ENCODE measurements around the gene PARS2. TPM values are rescaled to one million over a fixed set of nuclear protein-coding genes. Genes with fewer than 3 reads are reported as not detected.

The PARS2 gene
- polyA plus RNA-seq, 2 donors = 1.5 to 2.5 TPM

GRCh38 chr1:54716299-54717047, 47.9 kb downstream of the PARS2 start:
- peak overlapping the region in 1 of 2 donors; percentile 88 for H3K27ac ChIP-seq (ENCODE audit: low read depth in 2 of 2, low read length in 1 of 2)
- H3K4me3 ChIP-seq (ENCODE audit: low read depth in 1 of 2, low read length in 2 of 2) = peak overlapping the region; percentile 82 to 86
- 26 to 27% methylated on average over 8 of the region's 8 CpGs for WGBS, 2 donors

GRCh38 chr1:54715493-54716298, 48.6 kb downstream of the PARS2 start, which contains the start of gene TTC4:
Gene TTC4 (plus strand): TSS chr1:54715861. CDS start chr1:54715909, 48 bp downstream.
- Histone ChIP-seq H3K4me1 (ENCODE audit: control insufficient read depth in 2 of 2, insufficient read depth in 2 of 2, low read length in 1 of 2) (peaks cover 0 to 4% of the 10 kb centered on the region in 2 donors), H3K9me3 (ENCODE audit: control insufficient read depth in 2 of 2, insufficient read depth in 1 of 2, low read depth in 1 of 2, low read length in 1 of 2) (no peaks in the 10 kb centered on the region), H3K27me3 (ENCODE audit: control insufficient read depth in 1 of 2, insufficient read depth in 2 of 2, low read length in 2 of 2) (no peaks in the 10 kb centered on the region), H3K4me3 (ENCODE audit: low read depth in 1 of 2, low read length in 2 of 2) (peak within 1 kb of the TSS; percentile 82 to 86), H3K36me3 (ENCODE audit: control insufficient read depth in 2 of 2, insufficient read depth in 2 of 2, low read length in 1 of 2) (peaks cover 0 to 3% of the 10 kb centered on the region in 2 donors), H3K27ac (ENCODE audit: low read depth in 2 of 2, low read length in 1 of 2) (peak within 1 kb of the TSS; percentile 76 to 88)
- 1% methylated on average over 51 of the region's 51 CpGs for WGBS, 2 donors

More at GRCh38 chr1:54716299-54717047, 47.9 kb downstream of the PARS2 start:
- Histone ChIP-seq H3K36me3 (ENCODE audit: control insufficient read depth in 2 of 2, insufficient read depth in 2 of 2, low read length in 1 of 2) (peaks cover 0 to 3% of the 10 kb centered on the region in 2 donors), H3K4me1 (ENCODE audit: control insufficient read depth in 2 of 2, insufficient read depth in 2 of 2, low read length in 1 of 2) (peaks cover 0 to 4% of the 10 kb centered on the region in 2 donors), H3K9me3 (ENCODE audit: control insufficient read depth in 2 of 2, insufficient read depth in 1 of 2, low read depth in 1 of 2, low read length in 1 of 2) (no peaks in the 10 kb centered on the region), H3K27me3 (ENCODE audit: control insufficient read depth in 1 of 2, insufficient read depth in 2 of 2, low read length in 2 of 2) (no peaks in the 10 kb centered on the region)

- WGBS, 2 donors = 89 to 95% methylated on average over 7 of the region's 7 CpGs
- H3K4me3 ChIP-seq (ENCODE audit: low read depth in 1 of 2, low read length in 2 of 2) = peak overlapping the region; percentile 82 to 86
- H3K4me1 ChIP-seq (ENCODE audit: control insufficient read depth in 2 of 2, insufficient read depth in 2 of 2, low read length in 1 of 2) = peaks cover 0 to 4% of the 10 kb centered on the region in 2 donors
- peaks cover 0 to 3% of the 10 kb centered on the region in 2 donors for H3K36me3 ChIP-seq (ENCODE audit: control insufficient read depth in 2 of 2, insufficient read depth in 2 of 2, low read length in 1 of 2)
- peak overlapping the region; percentile 71 to 88 for H3K27ac ChIP-seq (ENCODE audit: low read depth in 2 of 2, low read length in 1 of 2)
- no peaks in the 10 kb centered on the region for H3K9me3 ChIP-seq (ENCODE audit: control insufficient read depth in 2 of 2, insufficient read depth in 1 of 2, low read depth in 1 of 2, low read length in 1 of 2)
- H3K27me3 ChIP-seq (ENCODE audit: control insufficient read depth in 1 of 2, insufficient read depth in 2 of 2, low read length in 2 of 2) = no peaks in the 10 kb centered on the region
Observed at GRCh38 chr1:54714881-54715492, 49.3 kb downstream of the PARS2 start.

GRCh38 chr1:54711536-54711935, 52.8 kb downstream of the PARS2 start:
- no peaks in the 10 kb centered on the region for H3K9me3 ChIP-seq (ENCODE audit: control insufficient read depth in 2 of 2, insufficient read depth in 1 of 2, low read depth in 1 of 2, low read length in 1 of 2)
- H3K27me3 ChIP-seq (ENCODE audit: control insufficient read depth in 1 of 2, insufficient read depth in 2 of 2, low read length in 2 of 2) = no peaks in the 10 kb centered on the region
- no peak overlapping the region for H3K27ac ChIP-seq (ENCODE audit: low read depth in 2 of 2, low read length in 1 of 2)
- H3K4me1 ChIP-seq (ENCODE audit: control insufficient read depth in 2 of 2, insufficient read depth in 2 of 2, low read length in 1 of 2) = peaks cover 0 to 4% of the 10 kb centered on the region in 2 donors
- 88 to 90% methylated on average over 10 of the region's 10 CpGs for WGBS, 2 donors
- no peaks in the 10 kb centered on the region for H3K36me3 ChIP-seq (ENCODE audit: control insufficient read depth in 2 of 2, insufficient read depth in 2 of 2, low read length in 1 of 2)
- no peak overlapping the region for H3K4me3 ChIP-seq (ENCODE audit: low read depth in 1 of 2, low read length in 2 of 2)

GRCh38 chr1:54710841-54711240, 53.5 kb downstream of the PARS2 start:
- no peak overlapping the region for H3K27ac ChIP-seq (ENCODE audit: low read depth in 2 of 2, low read length in 1 of 2)
- H3K9me3 ChIP-seq (ENCODE audit: control insufficient read depth in 2 of 2, insufficient read depth in 1 of 2, low read depth in 1 of 2, low read length in 1 of 2) = no peaks in the 10 kb centered on the region
- H3K27me3 ChIP-seq (ENCODE audit: control insufficient read depth in 1 of 2, insufficient read depth in 2 of 2, low read length in 2 of 2) = no peaks in the 10 kb centered on the region
- no peak overlapping the region for H3K4me3 ChIP-seq (ENCODE audit: low read depth in 1 of 2, low read length in 2 of 2)
- H3K36me3 ChIP-seq (ENCODE audit: control insufficient read depth in 2 of 2, insufficient read depth in 2 of 2, low read length in 1 of 2) = no peaks in the 10 kb centered on the region
- 84 to 85% methylated on average over 6 of the region's 6 CpGs for WGBS, 2 donors
- peaks cover 0 to 4% of the 10 kb centered on the region in 2 donors for H3K4me1 ChIP-seq (ENCODE audit: control insufficient read depth in 2 of 2, insufficient read depth in 2 of 2, low read length in 1 of 2)

GRCh38 chr1:54710434-54710833, 53.9 kb downstream of the PARS2 start:
- no peaks in the 10 kb centered on the region for H3K27me3 ChIP-seq (ENCODE audit: control insufficient read depth in 1 of 2, insufficient read depth in 2 of 2, low read length in 2 of 2)
- no peaks in the 10 kb centered on the region for H3K36me3 ChIP-seq (ENCODE audit: control insufficient read depth in 2 of 2, insufficient read depth in 2 of 2, low read length in 1 of 2)
- H3K27ac ChIP-seq (ENCODE audit: low read depth in 2 of 2, low read length in 1 of 2) = no peak overlapping the region
- H3K4me3 ChIP-seq (ENCODE audit: low read depth in 1 of 2, low read length in 2 of 2) = no peak overlapping the region
- H3K4me1 ChIP-seq (ENCODE audit: control insufficient read depth in 2 of 2, insufficient read depth in 2 of 2, low read length in 1 of 2) = peaks cover 0 to 4% of the 10 kb centered on the region in 2 donors
- 76 to 78% methylated on average over 3 of the region's 3 CpGs for WGBS, 2 donors
- no peaks in the 10 kb centered on the region for H3K9me3 ChIP-seq (ENCODE audit: control insufficient read depth in 2 of 2, insufficient read depth in 1 of 2, low read depth in 1 of 2, low read length in 1 of 2)

GRCh38 chr1:54709547-54710292, 54.6 kb downstream of the PARS2 start:
- Histone ChIP-seq H3K4me3 (ENCODE audit: low read depth in 1 of 2, low read length in 2 of 2) (no peak overlapping the region), H3K27ac (ENCODE audit: low read depth in 2 of 2, low read length in 1 of 2) (no peak overlapping the region), H3K27me3 (ENCODE audit: control insufficient read depth in 1 of 2, insufficient read depth in 2 of 2, low read length in 2 of 2) (no peaks in the 10 kb centered on the region), H3K9me3 (ENCODE audit: control insufficient read depth in 2 of 2, insufficient read depth in 1 of 2, low read depth in 1 of 2, low read length in 1 of 2) (no peaks in the 10 kb centered on the region), H3K36me3 (ENCODE audit: control insufficient read depth in 2 of 2, insufficient read depth in 2 of 2, low read length in 1 of 2) (no peaks in the 10 kb centered on the region), H3K4me1 (ENCODE audit: control insufficient read depth in 2 of 2, insufficient read depth in 2 of 2, low read length in 1 of 2) (no peaks in the 10 kb centered on the region)
- WGBS, 2 donors = 79 to 82% methylated on average over 8 of the region's 8 CpGs

GRCh38 chr1:54708385-54708784, 55.9 kb downstream of the PARS2 start:
- H3K9me3 ChIP-seq (ENCODE audit: control insufficient read depth in 2 of 2, insufficient read depth in 1 of 2, low read depth in 1 of 2, low read length in 1 of 2) = no peaks in the 10 kb centered on the region
- no peaks in the 10 kb centered on the region for H3K27me3 ChIP-seq (ENCODE audit: control insufficient read depth in 1 of 2, insufficient read depth in 2 of 2, low read length in 2 of 2)
- no peaks in the 10 kb centered on the region for H3K4me1 ChIP-seq (ENCODE audit: control insufficient read depth in 2 of 2, insufficient read depth in 2 of 2, low read length in 1 of 2)
- no peaks in the 10 kb centered on the region for H3K36me3 ChIP-seq (ENCODE audit: control insufficient read depth in 2 of 2, insufficient read depth in 2 of 2, low read length in 1 of 2)
- no peak overlapping the region for H3K4me3 ChIP-seq (ENCODE audit: low read depth in 1 of 2, low read length in 2 of 2)
- no peak overlapping the region for H3K27ac ChIP-seq (ENCODE audit: low read depth in 2 of 2, low read length in 1 of 2)
